Pancreas (tissue), 10 donors: Measurements from ENCODE around the gene SELENOF. TPM values are rescaled to one million over a fixed set of nuclear protein-coding genes. Genes with fewer than 3 reads are reported as not detected.

Experiments used
- ATAC-seq, 4 donors: fragments of 200-7000 bp; cut with Tn5 transposase; one replicate each; pipeline versions ENCODE4 v1.8.0 to v1.9.1; 2020; ENCODE audit warnings: mild to moderate bottlenecking in 4 of 4, moderate library complexity in 4 of 4
- DNase-seq, 6 donors: peaks; one replicate each; pipeline ENCODE4 v3.0.0-alpha.2; 2020
- FAIRE-seq: peaks from 2 replicates; lab custom pipeline; 2012; peaks lifted over from hg19 to GRCh38; lab: Jason Lieb, UNC
- H3K27ac ChIP-seq, 4 donors: fragments of 200-600 bp; sonication (generic); 1 replicate in 3 of 4; 2 replicates in 1 of 4; pipeline versions ENCODE4 v1.5.0 to v1.8.0; 2020
- H3K27me3 ChIP-seq, 4 donors: fragments of 200-600 bp; one replicate each; pipeline ENCODE4 v1.8.0; 2021
- H3K36me3 ChIP-seq, 3 donors: fragments of 200-600 bp; sonication (generic) in 1 of 3; one replicate each; pipeline versions ENCODE4 v1.5.0 to v1.8.0; 2020 to 2021
- H3K4me1 ChIP-seq, 3 donors: fragments of 200-600 bp; one replicate each; pipeline ENCODE4 v1.8.0; 2021
- H3K4me3 ChIP-seq, 4 donors: fragments of 200-600 bp; sonication (generic) in 2 of 4; one replicate each; pipeline versions ENCODE4 v1.5.0 to v1.8.0; 2020 to 2021
- H3K9me3 ChIP-seq, 4 donors: fragments of 200-600 bp; one replicate each; pipeline ENCODE4 v1.8.0; 2021
- WGBS, 2 donors: extraction: QIAGEN DNeasy Blood & Tissue Kit; methylation state at CpG; one replicate each; pipeline ENCODE4 v1.1.7; 2013; 5-methylcytosine and 5-hydroxymethylcytosine counted together
- intact Hi-C, 3 donors: fragments of 100-400 bp; cut with DNase I; formaldehyde crosslinking; loops; one replicate each; pipeline versions ENCODE4 v1.11.1 to v1.14.2; 2022
- polyA plus RNA-seq, 2 donors: library from polyadenylated mRNA; stranded (reverse); fragments of 200-250 nt; gene quantifications; one replicate each; pipeline ENCODE4 v1.2.3, GENCODE V29; 2013
- total RNA-seq, 6 donors: library from RNA; stranded (reverse); fragmentation: NEBNext Ultra II Directional in 4 of 6; extraction: Animal tissue kit (Norgen Biotek cat#: 25700) in 4 of 6; gene quantifications; one replicate each; pipeline versions ENCODE4 v1.2.1 to v1.2.4, GENCODE V29; 2021 to 2023
- TF ChIP-seq, protein P1 (sequence below), 4 donors: fragments of 200-600 bp; sonication (generic) in 3 of 4; IDR thresholded peaks; one replicate each; pipeline versions ENCODE4 v1.5.0 to v1.8.0; 2021; ENCODE audit warnings: antibody characterized with exemption in 4 of 4
- donor health status: healthy with polysubstance abuse.
- donor health status: DM: no; HTN: no; CAD: no; lungs with moderate emphysema.
- donor health status: DM: no; HTN: no; CAD: no.
- donor health status: control.
- donor health status: control.
- donor health status: Bipolar disorder and iron deficiency.
- donor health status: DM: yes; HTN: yes; CAD: no.
- donor health status: DM: no; HTN: no; CAD: no.
- donor health status: DM: no; HTN: no; CAD: no.
- donor health status: DM: yes; HTN: yes; CAD: no.

SELENOF gene
- total and polyA plus RNA-seq, 8 donors = 28.9 to 98.5 (median 80.1) TPM

DNA sequence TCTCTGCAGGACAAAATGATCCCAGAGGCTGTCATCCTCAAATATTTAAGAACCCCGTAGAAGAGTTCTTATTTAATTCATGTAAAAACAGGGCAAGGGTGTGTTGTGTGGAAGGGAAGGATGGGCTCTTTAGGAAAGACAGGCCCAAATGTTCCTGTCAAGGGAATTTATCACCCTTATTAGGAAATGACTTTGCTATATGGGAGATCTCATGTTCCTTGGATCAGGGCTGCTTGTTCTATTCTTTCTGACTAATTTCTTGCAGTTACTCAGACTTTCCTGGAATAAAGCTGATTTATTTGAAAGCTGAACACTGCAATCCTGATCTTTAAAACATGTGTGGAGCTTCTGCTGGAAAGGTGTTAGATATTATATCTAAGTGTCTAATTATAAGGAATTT, 72.8 kb downstream of the SELENOF start:
- 81 to 86% methylated on average over 1 of the region's 1 CpG for WGBS, 2 donors
- ATAC-seq = peak in 1 of 4 donors; percentile 20

DNA sequence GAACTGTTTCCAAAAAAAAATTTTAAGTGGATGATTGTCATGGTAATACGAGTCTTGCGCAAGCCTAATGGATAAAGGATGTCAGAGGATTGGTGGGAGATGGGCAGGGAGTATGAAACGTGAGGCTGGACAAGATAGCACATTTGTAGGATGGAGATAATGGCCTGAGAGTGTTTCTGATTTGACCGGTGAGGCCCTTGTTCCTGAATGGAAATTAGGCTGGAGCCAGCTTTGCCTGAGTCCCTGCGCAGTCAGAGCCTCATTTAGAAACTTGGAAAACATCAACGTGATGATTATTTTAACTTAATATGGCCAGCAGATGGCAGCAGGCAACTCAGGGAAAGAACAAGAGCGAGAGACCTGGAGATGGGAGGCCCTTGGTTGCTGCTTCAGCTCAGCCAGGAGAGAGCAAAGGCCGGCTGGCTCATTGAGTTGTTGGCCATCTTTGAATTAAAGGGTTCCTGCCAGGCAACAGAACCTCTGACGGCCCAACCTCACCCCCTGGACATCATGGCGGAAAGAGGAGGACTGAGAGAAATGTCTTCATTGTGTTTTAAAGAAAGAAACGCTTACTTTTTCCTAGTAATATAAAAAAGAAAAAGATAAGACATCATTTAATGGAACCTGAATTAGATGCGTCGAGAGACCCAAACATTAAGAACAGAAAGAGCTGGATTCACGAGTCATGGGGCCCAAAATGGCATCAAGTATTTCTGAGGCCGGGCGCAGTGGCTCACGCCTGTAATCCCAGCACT, 80.3 kb downstream of the SELENOF start:
- Histone ChIP-seq H3K9me3 (no peaks in the 10 kb centered on the region), H3K27me3 (no peaks in the 10 kb centered on the region), H3K4me3 (no peak overlapping the region), H3K4me1 (no peaks in the 10 kb centered on the region), H3K27ac (no peak overlapping the region), H3K36me3 (no peaks in the 10 kb centered on the region)
- FAIRE-seq (no peak), DNase-seq (peak; percentile 54 to 72 (median 66)), ATAC-seq (peak; percentile 91 to 100 (median 97))
- intact Hi-C loops = loop anchor here in 2 of 3 donors (5.0 to 10.0 kb wide), 3 partner anchors 131 to 251 kb away; no protein-coding TSS in a partner anchor
- TF ChIP-seq, protein P1, sequence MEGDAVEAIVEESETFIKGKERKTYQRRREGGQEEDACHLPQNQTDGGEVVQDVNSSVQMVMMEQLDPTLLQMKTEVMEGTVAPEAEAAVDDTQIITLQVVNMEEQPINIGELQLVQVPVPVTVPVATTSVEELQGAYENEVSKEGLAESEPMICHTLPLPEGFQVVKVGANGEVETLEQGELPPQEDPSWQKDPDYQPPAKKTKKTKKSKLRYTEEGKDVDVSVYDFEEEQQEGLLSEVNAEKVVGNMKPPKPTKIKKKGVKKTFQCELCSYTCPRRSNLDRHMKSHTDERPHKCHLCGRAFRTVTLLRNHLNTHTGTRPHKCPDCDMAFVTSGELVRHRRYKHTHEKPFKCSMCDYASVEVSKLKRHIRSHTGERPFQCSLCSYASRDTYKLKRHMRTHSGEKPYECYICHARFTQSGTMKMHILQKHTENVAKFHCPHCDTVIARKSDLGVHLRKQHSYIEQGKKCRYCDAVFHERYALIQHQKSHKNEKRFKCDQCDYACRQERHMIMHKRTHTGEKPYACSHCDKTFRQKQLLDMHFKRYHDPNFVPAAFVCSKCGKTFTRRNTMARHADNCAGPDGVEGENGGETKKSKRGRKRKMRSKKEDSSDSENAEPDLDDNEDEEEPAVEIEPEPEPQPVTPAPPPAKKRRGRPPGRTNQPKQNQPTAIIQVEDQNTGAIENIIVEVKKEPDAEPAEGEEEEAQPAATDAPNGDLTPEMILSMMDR (IDR thresholded peaks at IDR 0.05) = peak; percentile 21 to 39 (median 32)
- WGBS, 2 donors = 46 to 50% methylated on average over 17 of the region's 17 CpGs

More for the DNA sequence above, 72.8 kb downstream of the SELENOF start:
- Histone ChIP-seq H3K36me3 (no peaks in the 10 kb centered on the region), H3K4me1 (no peaks in the 10 kb centered on the region), H3K27ac (no peak overlapping the region), H3K9me3 (no peaks in the 10 kb centered on the region), H3K27me3 (no peaks in the 10 kb centered on the region), H3K4me3 (no peak overlapping the region)
- no peak for FAIRE-seq
- TF ChIP-seq, protein P1 (IDR thresholded peaks at IDR 0.05) = no peak
- DNase-seq = no peak
- intact Hi-C loops = no loop called here

DNA sequence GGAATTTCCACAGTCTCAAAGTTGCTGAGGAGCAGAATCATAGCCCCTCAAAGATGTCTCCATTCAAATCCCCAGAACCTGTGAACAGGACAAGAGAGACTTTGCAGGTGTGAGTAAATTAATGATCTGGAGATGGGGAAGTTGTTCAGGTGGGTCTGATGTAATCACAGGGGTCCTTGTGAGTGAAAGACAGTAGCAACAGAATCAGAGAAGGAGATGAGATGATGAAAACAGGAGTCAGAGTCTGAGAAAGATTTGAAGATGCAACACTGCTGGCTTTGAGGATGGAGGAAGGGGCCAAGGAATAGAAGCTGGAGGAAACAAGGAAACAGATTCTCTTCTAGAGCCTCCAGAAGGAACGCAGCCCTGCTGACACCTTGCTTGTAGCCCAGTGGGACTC, 81.5 kb downstream of the SELENOF start:
- no peak overlapping the region for H3K27ac ChIP-seq
- intact Hi-C loops = loop anchor here in 2 of 3 donors (5.0 to 10.0 kb wide), 3 partner anchors 132 to 252 kb away; no protein-coding TSS in a partner anchor
- no peak overlapping the region for H3K4me3 ChIP-seq
- H3K9me3 ChIP-seq = no peaks in the 10 kb centered on the region
- no peaks in the 10 kb centered on the region for H3K27me3 ChIP-seq
- no peak for ATAC-seq
- 67 to 71% methylated on average over 1 of the region's 1 CpG for WGBS, 2 donors
- no peak for FAIRE-seq
- no peaks in the 10 kb centered on the region for H3K36me3 ChIP-seq
- H3K4me1 ChIP-seq = no peaks in the 10 kb centered on the region
- TF ChIP-seq, protein P1 (IDR thresholded peaks at IDR 0.05) = no peak
- no peak for DNase-seq

DNA sequence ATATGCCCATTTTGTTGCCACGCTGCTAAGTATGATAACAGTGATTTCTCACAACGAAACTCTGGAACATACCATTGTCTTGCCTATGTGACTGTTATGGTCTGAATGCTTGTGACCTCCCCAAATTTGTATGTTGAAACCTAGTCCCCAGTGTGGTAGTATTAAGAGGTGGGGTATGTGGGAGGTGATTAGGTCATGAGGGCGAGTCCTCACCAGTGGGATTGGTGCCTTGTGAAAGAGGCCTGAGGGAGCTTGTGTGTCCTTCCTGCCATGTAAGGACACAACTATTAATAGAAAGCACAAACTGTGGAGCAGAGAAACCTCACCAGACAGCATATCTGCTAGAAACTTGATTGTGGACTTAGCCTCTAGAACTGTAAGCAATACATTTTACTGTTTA, 84.6 kb downstream of the SELENOF start:
- no peak overlapping the region for H3K27ac ChIP-seq
- intact Hi-C loops = no loop called here
- no peaks in the 10 kb centered on the region for H3K36me3 ChIP-seq
- TF ChIP-seq, protein P1 (IDR thresholded peaks at IDR 0.05) = no peak
- ATAC-seq (no peak), DNase-seq (no peak), FAIRE-seq (no peak)
- WGBS, 2 donors = 83% methylated on average over 3 of the region's 3 CpGs
- no peaks in the 10 kb centered on the region for H3K4me1 ChIP-seq
- no peaks in the 10 kb centered on the region for H3K27me3 ChIP-seq
- H3K4me3 ChIP-seq = no peak overlapping the region
- no peaks in the 10 kb centered on the region for H3K9me3 ChIP-seq

DNA sequence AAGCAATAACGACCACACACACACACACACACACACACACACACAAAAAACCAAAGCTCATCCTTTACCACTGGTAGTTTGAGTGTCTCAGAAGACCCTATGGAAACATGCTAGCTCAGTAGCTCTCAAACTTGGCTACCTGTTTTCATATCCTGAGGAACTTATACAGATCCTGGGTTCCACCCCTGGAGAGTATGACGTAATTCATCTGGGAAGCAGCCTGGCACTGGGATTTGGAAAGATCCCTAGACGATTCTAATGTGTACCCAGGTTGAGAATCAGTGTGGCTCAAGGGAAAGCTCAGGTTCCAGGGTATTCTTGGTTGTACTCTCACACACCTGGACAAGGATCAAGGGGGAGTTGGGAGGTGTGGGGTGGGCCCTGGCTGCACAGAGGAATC, 85.9 kb downstream of the SELENOF start:
- DNase-seq (no peak), FAIRE-seq (no peak), ATAC-seq (no peak)
- TF ChIP-seq, protein P1 (IDR thresholded peaks at IDR 0.05) = no peak
- H3K9me3 ChIP-seq = no peaks in the 10 kb centered on the region
- H3K4me1 ChIP-seq = no peaks in the 10 kb centered on the region
- H3K27me3 ChIP-seq = no peaks in the 10 kb centered on the region
- H3K36me3 ChIP-seq = no peaks in the 10 kb centered on the region
- WGBS, 2 donors = 46 to 48% methylated on average over 3 of the region's 3 CpGs
- no peak overlapping the region for H3K4me3 ChIP-seq
- intact Hi-C loops = no loop called here
- H3K27ac ChIP-seq = no peak overlapping the region
